ENCODE measurements around the gene PDCD7. TPM values are rescaled to one million over a fixed set of nuclear protein-coding genes. Genes with fewer than 3 reads are reported as not detected.

PDCD7 gene
- total RNA-seq, 1 donor from 2014 or later: 19.3 TPM

GRCh38 chr15:65132878-65133547, 595 bp downstream of the PDCD7 start:
- H3K27me3 Mint-ChIP-seq (ENCODE audit: unreplicated experiment): peaks cover 12% of the 10 kb centered on the region
- DNase-seq (ENCODE audit: low spot score): peak; percentile 74
- no peak for TF ChIP-seq CTCF (IDR thresholded peaks at IDR 0.05; ENCODE audit: unreplicated experiment)
- H3K4me3 Mint-ChIP-seq (ENCODE audit: unreplicated experiment): peak overlapping the region; percentile 91
- peaks cover 6% of the 10 kb centered on the region for H3K9me3 Mint-ChIP-seq (ENCODE audit: unreplicated experiment)
- H3K4me1 Mint-ChIP-seq (ENCODE audit: unreplicated experiment): peaks cover 15% of the 10 kb centered on the region
- peak overlapping the region; percentile 52 for H3K27ac Mint-ChIP-seq (ENCODE audit: unreplicated experiment)
- H3K36me3 Mint-ChIP-seq (ENCODE audit: low read depth, unreplicated experiment): peaks cover 16% of the 10 kb centered on the region

GRCh38 chr15:65130941-65131340, 2.7 kb downstream of the PDCD7 start:
- Mint-ChIP-seq H3K4me1 (ENCODE audit: unreplicated experiment) (peaks cover 15% of the 10 kb centered on the region), H3K27me3 (ENCODE audit: unreplicated experiment) (peaks cover 12% of the 10 kb centered on the region), H3K36me3 (ENCODE audit: low read depth, unreplicated experiment) (peaks cover 18% of the 10 kb centered on the region), H3K27ac (ENCODE audit: unreplicated experiment) (no peak overlapping the region), H3K4me3 (ENCODE audit: unreplicated experiment) (no peak overlapping the region), H3K9me3 (ENCODE audit: unreplicated experiment) (no peaks in the 10 kb centered on the region)
- no peak for TF ChIP-seq CTCF (IDR thresholded peaks at IDR 0.05; ENCODE audit: unreplicated experiment)
- no peak for DNase-seq (ENCODE audit: low spot score)

- Mint-ChIP-seq H3K4me1 (ENCODE audit: unreplicated experiment) (peaks cover 6% of the 10 kb centered on the region), H3K27ac (ENCODE audit: unreplicated experiment) (no peak overlapping the region), H3K36me3 (ENCODE audit: low read depth, unreplicated experiment) (peaks cover 15% of the 10 kb centered on the region), H3K9me3 (ENCODE audit: unreplicated experiment) (no peaks in the 10 kb centered on the region), H3K27me3 (ENCODE audit: unreplicated experiment) (no peaks in the 10 kb centered on the region), H3K4me3 (ENCODE audit: unreplicated experiment) (no peak overlapping the region)
- TF ChIP-seq CTCF (IDR thresholded peaks at IDR 0.05; ENCODE audit: unreplicated experiment): no peak
- DNase-seq (ENCODE audit: low spot score): no peak
Observed at GRCh38 chr15:65115542-65115941, 18.1 kb downstream of the PDCD7 start.

GRCh38 chr15:65115086-65115485, 18.5 kb downstream of the PDCD7 start, which contains the start of gene UBAP1L:
UBAP1L (minus strand) TSS chr15:65115200; CDS start chr15:65106215, 8,985 bp downstream.
- H3K9me3 Mint-ChIP-seq (ENCODE audit: unreplicated experiment): no peaks in the 10 kb centered on the region
- H3K4me1 Mint-ChIP-seq (ENCODE audit: unreplicated experiment): peaks cover 6% of the 10 kb centered on the region
- H3K36me3 Mint-ChIP-seq (ENCODE audit: low read depth, unreplicated experiment): peaks cover 15% of the 10 kb centered on the region
- no peak within 1 kb of the TSS for H3K27ac Mint-ChIP-seq (ENCODE audit: unreplicated experiment)
- no peak within 1 kb of the TSS for H3K4me3 Mint-ChIP-seq (ENCODE audit: unreplicated experiment)
- H3K27me3 Mint-ChIP-seq (ENCODE audit: unreplicated experiment): no peaks in the 10 kb centered on the region
- no peak for TF ChIP-seq CTCF (IDR thresholded peaks at IDR 0.05; ENCODE audit: unreplicated experiment)
- no peak for DNase-seq (ENCODE audit: low spot score)

GRCh38 chr15:65110676-65111292, 22.8 kb downstream of the PDCD7 start:
- Mint-ChIP-seq H3K27me3 (ENCODE audit: unreplicated experiment) (no peaks in the 10 kb centered on the region), H3K4me1 (ENCODE audit: unreplicated experiment) (peaks cover 10% of the 10 kb centered on the region), H3K27ac (ENCODE audit: unreplicated experiment) (peak overlapping the region; percentile 43), H3K4me3 (ENCODE audit: unreplicated experiment) (no peak overlapping the region), H3K36me3 (ENCODE audit: low read depth, unreplicated experiment) (peaks cover 6% of the 10 kb centered on the region), H3K9me3 (ENCODE audit: unreplicated experiment) (no peaks in the 10 kb centered on the region)
- DNase-seq (ENCODE audit: low spot score): no peak
- TF ChIP-seq CTCF (IDR thresholded peaks at IDR 0.05; ENCODE audit: unreplicated experiment): no peak
